DND-41 (cell line): ENCODE measurements around the gene MCM6.

ENCODE experiments used
- ATAC-seq: fragments of 200-7000 bp; cut with Tn5 transposase; 3 replicates; pipeline ENCODE4 v1.9.1; 2021; ENCODE audit warnings: low read depth; ENCODE audit not compliant: insufficient read depth
- DNase-seq: peaks from one replicate; pipeline ENCODE4 v3.0.0-alpha.2; 2020
- H2AFZ ChIP-seq: 2 replicates; pipeline ENCODE4 v1.6.0; 2012; ENCODE audit warnings: low read depth, low read length
- H3K27ac ChIP-seq: 2 replicates; pipeline ENCODE4 v1.5.1; 2012; ENCODE audit warnings: low read length, inconsistent platforms
- H3K27me3 ChIP-seq: fragments of 200-600 bp; sonication (generic); 2 replicates; pipeline ENCODE4 v1.6.0; 2012; ENCODE audit warnings: low read length, mild to moderate bottlenecking, inconsistent platforms; ENCODE audit not compliant: insufficient read depth, poor library complexity
- H3K36me3 ChIP-seq: 2 replicates; pipeline ENCODE4 v1.5.1; 2012; ENCODE audit warnings: low read length, inconsistent platforms; ENCODE audit not compliant: insufficient read depth
- H3K4me1 ChIP-seq: 2 replicates; pipeline ENCODE4 v1.5.1; 2012; ENCODE audit warnings: mild to moderate bottlenecking, low read length; ENCODE audit not compliant: insufficient read depth
- H3K4me2 ChIP-seq: 2 replicates; pipeline ENCODE4 v1.6.0; 2012; ENCODE audit warnings: mild to moderate bottlenecking, moderate library complexity, low read length, inconsistent platforms; ENCODE audit not compliant: insufficient read depth
- H3K4me3 ChIP-seq, 2 experiments: fragments of 200-600 bp in 1 of 2; shearing (Covaris generic) in 1 of 2; 2 replicates each; pipeline ENCODE4 v1.5.1; 2012 to 2016; ENCODE audit warnings: inconsistent platforms in 2 of 2, low read length in 2 of 2, mild to moderate bottlenecking in 2 of 2, low read depth in 1 of 2, moderate library complexity in 1 of 2
- H3K79me2 ChIP-seq: 2 replicates; pipeline ENCODE4 v1.6.0; 2012; ENCODE audit warnings: low read length, inconsistent platforms; ENCODE audit not compliant: insufficient read depth
- H3K9ac ChIP-seq: 2 replicates; pipeline ENCODE4 v1.6.0; 2012; ENCODE audit warnings: low read depth, mild to moderate bottlenecking, inconsistent platforms, low read length, moderate library complexity
- H3K9me3 ChIP-seq: 2 replicates; pipeline ENCODE4 v1.5.1; 2012; ENCODE audit warnings: low read length, moderate library complexity, mild to moderate bottlenecking, inconsistent platforms; ENCODE audit not compliant: insufficient read depth, severe bottlenecking
- H4K20me1 ChIP-seq: 2 replicates; pipeline ENCODE4 v1.6.0; 2012; ENCODE audit warnings: low read length; ENCODE audit not compliant: insufficient read depth
- CTCF ChIP-seq: IDR thresholded peaks from 2 replicates; pipeline ENCODE4 v1.5.1; 2012; ENCODE audit warnings: borderline replicate concordance, low read length, moderate library complexity, mild to moderate bottlenecking; ENCODE audit not compliant: poor library complexity, severe bottlenecking; ENCODE audit errors: extremely low read depth
- EZH2 ChIP-seq: IDR thresholded peaks from 3 replicates; pipeline ENCODE4 v1.6.1; 2012; ENCODE audit warnings: borderline replicate concordance, low read depth, mild to moderate bottlenecking, moderate library complexity, low read length, inconsistent platforms; ENCODE audit not compliant: severe bottlenecking

The MCM6 gene

DNA sequence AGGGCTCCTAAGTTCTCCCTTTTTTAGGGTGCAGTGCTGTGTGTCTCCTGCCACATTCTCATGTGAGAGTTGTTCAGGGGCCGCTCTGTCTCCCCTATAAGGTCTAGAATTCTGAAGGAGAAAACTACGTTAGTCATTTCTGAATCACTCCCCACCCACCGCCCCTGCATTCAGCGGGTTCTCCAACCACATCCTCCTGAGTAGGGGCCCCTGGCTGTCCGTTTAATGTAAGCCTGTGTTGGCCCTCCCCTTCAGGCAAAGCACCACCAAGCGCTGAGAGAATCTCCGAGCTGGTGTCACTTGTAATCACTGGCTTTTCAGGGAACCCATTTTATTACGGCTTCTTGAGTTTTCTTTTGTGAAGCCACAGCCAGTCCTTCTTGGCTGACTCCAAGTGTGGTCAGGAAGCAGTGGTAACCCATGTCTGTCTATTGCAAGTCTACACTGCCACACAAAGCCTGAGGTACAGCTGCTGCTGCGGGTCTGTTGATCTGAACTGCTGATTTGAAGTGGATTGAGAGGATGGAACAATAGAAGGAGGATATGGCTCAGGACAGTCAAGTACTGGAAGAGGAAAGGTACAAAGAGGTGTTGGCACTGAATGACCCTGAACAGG is 56.1 kb downstream of the MCM6 start:
- Histone ChIP-seq H4K20me1 (no peaks in the 10 kb centered on the region), H3K9ac (peak overlapping the region; percentile 74), H3K4me3 (peak overlapping the region; percentile 37 to 61; a peak in 3 of 4 replicates), H3K27me3 (no peaks in the 10 kb centered on the region), H3K36me3 (peaks cover 27% of the 10 kb centered on the region), H3K9me3 (peaks cover 9% of the 10 kb centered on the region), H3K79me2 (peaks cover 39% of the 10 kb centered on the region), H3K4me1 (peaks cover 62% of the 10 kb centered on the region), H3K27ac (peak overlapping the region; percentile 98), H2AFZ (peak overlapping the region; percentile 56), H3K4me2 (peak overlapping the region; percentile 72)
- ATAC-seq = peak; percentile 89
- no peak for TF ChIP-seq EZH2
- TF ChIP-seq CTCF = peak; percentile 3
- DNase-seq = peak; percentile 97

GRCh38 chr2:135818937-135819610 is 57.2 kb downstream of the MCM6 start:
- H3K4me3 ChIP-seq = peak overlapping the region in 1 of 2 experiments; percentile 61; a peak in 2 of 4 replicates
- peaks cover 52% of the 10 kb centered on the region for H3K4me1 ChIP-seq
- no peaks in the 10 kb centered on the region for H4K20me1 ChIP-seq
- peak overlapping the region; percentile 56 for H2AFZ ChIP-seq
- DNase-seq = peak; percentile 86
- ATAC-seq = peak; percentile 49
- H3K9ac ChIP-seq = peak overlapping the region; percentile 74
- H3K27me3 ChIP-seq = no peaks in the 10 kb centered on the region
- H3K9me3 ChIP-seq = peaks cover 9% of the 10 kb centered on the region
- peak overlapping the region; percentile 98 for H3K27ac ChIP-seq
- TF ChIP-seq CTCF (peak; percentile 95), EZH2 (no peak)
- H3K36me3 ChIP-seq = peaks cover 27% of the 10 kb centered on the region
- H3K79me2 ChIP-seq = peaks cover 37% of the 10 kb centered on the region
- H3K4me2 ChIP-seq = peak overlapping the region; percentile 72

DNA sequence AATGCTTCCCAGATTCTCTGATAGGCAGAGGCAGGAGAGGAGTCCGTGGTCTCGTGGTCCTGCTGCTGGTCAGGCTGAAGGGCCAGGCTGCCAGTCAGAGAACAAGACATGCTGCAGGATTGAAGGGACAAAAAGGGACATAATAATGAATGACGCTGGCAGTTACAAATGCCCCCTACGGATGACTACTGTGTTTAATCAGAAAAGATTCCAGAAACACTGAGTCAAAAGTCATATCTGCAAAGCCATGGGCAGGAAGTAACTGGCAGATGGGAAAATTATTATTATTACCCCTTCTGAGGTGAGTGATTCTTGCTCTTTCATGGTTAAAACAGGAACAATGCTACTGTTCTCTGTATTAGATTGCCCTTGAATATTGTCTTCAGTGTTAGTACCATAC is 58.3 kb downstream of the MCM6 start:
- ATAC-seq (no peak), DNase-seq (no peak)
- Histone ChIP-seq H3K27me3 (no peaks in the 10 kb centered on the region), H2AFZ (no peak overlapping the region), H3K9ac (no peak overlapping the region), H3K4me1 (peaks cover 41% of the 10 kb centered on the region), H3K36me3 (peaks cover 19% of the 10 kb centered on the region), H3K4me2 (no peak overlapping the region), H3K9me3 (peaks cover 9% of the 10 kb centered on the region), H3K79me2 (peaks cover 26% of the 10 kb centered on the region), H4K20me1 (no peaks in the 10 kb centered on the region), H3K27ac (peak overlapping the region; percentile 8; the same call in 1 of the 2 replicates), H3K4me3 (no peak overlapping the region)
- TF ChIP-seq CTCF = no peak
- no peak for TF ChIP-seq EZH2
